OCI-LY3 (cell line): ENCODE data around the gene SELENOT.

ENCODE experiments used
- CTCF ChIP-seq: fragments of 200-600, 300-600 bp; sonication (generic); IDR thresholded peaks from 2 replicates; pipeline ENCODE4 v1.5.1; 2014; ENCODE audit warnings: antibody characterized with exemption, low read length, low read depth
- EZH2phosphoT487 ChIP-seq: fragments of 200-600 bp; shearing (Covaris generic); IDR thresholded peaks from 2 replicates; pipeline ENCODE4 v1.6.1; 2018; ENCODE audit warnings: antibody characterized with exemption, mixed run types, low read depth

- TF ChIP-seq CTCF (no peak), EZH2phosphoT487 (no peak)
These were observed 6.9 kb downstream of the SELENOT start for GRCh38 chr3:150609988-150610387.
